Stimulated activated CD4-positive, alpha-beta T cell treated with anti-CD3 and anti-CD28 coated beads, TNF-alpha, amount 100 ng/mL, for 48 hours (primary cell): ENCODE data around the gene LIPG.

Experiments
- DNase-seq, 3 donors: peaks; one replicate each; pipeline ENCODE4 v3.0.0-alpha.2; 2020; ENCODE audit warnings: low read depth in 3 of 3

The LIPG gene

GRCh38 chr18:49612515-49613033 is 50.7 kb downstream of the LIPG start:
- no peak for DNase-seq

DNA sequence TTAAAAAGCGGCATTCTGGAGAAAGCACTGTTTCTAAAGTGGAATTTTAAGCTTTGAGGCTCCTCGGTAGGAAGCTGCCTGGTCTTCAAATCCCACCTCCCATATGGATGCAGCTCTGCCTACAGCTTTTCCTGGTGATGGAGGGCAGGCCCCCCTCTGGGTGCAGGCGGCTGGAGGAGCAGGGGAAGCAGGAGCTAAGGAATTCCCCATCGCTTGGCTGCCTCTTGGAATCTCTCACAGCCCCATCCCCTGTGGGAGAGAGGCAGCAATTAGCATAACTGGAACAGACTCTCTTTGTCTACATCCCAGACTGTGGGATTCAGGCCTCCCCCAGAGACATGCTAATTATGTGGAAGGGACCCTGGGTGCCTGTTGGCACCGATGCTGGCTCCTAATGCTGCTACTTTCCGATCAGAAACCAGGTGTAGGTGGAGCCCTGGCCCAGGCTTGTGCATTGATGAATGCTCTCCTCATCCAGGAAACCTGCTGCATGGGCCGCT is 51.3 kb downstream of the LIPG start:
- DNase-seq: no peak

- no peak for DNase-seq
These were observed 51.8 kb downstream of the LIPG start for GRCh38 chr18:49613641-49614151.

- no peak for DNase-seq
These were observed 54.9 kb downstream of the LIPG start for GRCh38 chr18:49616618-49617328.

DNA sequence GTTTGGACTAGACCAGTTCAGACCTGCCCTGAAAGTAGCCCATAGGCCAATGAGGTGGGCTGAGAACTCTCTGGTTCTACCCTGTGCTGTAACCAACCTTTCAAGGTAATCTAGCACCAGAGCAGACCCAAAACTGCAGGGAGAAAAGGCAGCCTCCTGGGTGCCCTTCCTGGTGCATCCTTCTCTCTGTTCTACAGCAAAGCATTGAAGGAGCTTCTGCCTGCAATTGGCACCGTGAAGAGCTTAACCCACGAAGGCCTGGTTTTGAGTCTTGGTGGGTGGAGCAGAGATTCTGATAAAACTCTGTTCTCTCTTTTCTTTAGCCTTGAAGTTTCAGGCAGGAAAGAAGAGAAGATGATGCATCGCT is 55.5 kb downstream of the LIPG start:
- no peak for DNase-seq

GRCh38 chr18:49617865-49618264 is 56.0 kb downstream of the LIPG start:
- DNase-seq: no peak

DNA sequence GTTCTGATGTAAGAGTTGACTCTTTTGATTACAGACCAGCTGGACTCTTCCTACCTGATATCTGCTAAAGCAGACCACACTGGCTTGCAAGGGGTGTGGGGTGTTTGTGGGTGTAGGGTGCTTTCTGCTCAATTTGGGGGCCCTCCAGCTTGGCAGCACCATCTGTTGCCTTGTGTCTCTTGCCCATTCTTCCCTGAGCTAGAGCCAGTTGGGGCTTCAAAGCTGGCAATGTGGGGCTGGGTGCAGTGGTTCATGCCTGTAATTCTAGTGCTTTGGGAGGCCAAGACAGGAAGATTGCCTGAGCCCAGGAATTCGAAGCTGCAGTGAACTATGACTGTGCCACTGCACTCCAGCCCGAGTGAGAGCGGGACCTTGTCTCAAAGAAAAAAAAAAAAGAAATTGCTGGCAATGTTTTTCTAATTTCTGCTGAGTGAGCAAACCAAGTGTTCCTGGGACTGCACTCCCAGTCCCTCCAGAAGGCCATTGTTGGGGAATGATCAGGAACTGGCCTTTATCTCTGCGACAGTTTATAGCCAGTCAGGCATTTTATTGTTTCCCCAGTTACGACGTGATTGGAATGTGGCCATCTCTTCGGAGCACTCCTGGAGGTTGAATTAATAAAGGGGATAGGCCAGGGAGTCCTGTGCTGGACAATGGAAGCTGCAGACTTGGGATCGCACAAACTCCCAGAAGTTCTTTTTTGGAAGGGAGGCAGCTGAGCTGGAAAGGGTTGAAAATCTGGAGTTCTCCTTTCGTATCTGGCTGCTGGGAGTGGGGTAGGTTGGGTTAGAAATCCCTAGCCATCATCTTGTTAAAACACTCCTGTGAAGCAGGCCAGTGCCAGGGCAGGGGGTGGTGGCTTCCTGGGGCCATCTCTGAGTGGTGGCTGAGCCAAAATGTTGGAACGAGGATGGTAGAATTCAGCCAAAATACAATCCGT is 57.2 kb downstream of the LIPG start:
- no peak for DNase-seq

DNA sequence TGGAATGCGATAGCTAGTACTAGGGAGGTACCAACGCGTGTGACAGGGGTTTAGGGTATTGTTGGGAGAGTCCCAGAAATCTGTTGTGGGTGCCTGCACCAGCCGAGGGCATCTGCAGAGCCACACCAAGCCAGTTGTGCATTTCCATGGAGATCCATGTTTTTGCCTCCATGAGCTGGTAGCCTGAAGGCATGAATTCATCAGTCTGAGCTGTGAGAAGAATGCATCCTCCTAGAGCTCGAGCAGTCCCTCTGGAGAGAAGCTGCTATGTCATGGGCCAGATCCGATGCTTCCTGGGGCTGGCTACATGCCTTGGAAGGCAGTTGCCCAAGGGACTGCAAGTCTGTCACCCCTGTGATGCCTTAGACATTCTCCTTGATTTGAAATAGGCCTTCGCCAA is 57.9 kb downstream of the LIPG start:
- no peak for DNase-seq

GRCh38 chr18:49621301-49621700 is 59.4 kb downstream of the LIPG start:
- DNase-seq: no peak

DNA sequence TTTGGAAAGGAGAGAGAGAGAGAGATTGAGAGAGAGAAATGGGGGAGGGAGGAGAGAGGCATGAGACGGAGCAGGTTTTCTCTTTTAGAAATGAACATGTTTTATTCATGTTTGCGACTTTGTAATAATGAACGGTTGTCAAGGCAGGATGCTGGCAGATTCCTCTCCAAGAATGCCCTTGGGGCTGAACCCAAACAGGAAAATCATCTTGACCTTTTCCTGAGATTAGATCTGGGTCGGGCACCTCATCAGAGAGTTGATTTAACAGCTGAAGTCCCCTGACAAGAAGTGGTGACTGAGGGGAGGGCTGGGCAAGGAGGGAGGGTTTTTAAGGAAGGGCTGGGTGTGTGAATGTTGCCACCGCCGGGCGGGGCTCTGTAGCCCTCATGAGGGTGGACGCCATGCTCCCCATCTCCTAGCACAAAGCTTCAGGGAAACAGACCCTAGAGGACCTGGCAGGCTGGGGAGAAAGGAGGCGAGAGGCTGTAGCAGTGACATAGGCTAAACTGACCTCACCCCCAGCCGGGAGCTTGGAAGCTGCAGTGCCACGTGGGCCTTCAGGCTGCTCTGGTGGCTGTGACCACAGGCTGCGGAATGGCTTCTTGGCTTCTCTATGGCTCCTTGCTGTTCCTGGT is 60.0 kb downstream of the LIPG start:
- DNase-seq: no peak

DNA sequence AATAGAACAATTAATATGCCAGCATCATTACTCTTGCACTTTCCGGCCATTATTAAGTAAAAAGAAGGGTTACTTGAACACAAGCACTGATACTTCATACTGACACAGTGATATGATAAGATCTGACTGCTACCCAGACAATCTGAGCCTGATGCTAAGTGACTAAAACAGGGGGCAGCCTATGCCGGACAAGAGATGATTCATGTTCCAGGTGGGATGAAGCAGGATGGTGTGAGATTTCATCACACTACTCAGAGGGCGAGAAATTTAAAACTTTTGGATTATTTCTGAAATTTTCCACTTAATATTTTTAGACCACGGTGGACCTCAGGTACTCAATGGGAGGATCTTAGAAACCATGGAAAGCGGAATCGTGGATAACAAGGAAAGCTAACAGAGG is 61.7 kb downstream of the LIPG start:
- DNase-seq: no peak

DNA sequence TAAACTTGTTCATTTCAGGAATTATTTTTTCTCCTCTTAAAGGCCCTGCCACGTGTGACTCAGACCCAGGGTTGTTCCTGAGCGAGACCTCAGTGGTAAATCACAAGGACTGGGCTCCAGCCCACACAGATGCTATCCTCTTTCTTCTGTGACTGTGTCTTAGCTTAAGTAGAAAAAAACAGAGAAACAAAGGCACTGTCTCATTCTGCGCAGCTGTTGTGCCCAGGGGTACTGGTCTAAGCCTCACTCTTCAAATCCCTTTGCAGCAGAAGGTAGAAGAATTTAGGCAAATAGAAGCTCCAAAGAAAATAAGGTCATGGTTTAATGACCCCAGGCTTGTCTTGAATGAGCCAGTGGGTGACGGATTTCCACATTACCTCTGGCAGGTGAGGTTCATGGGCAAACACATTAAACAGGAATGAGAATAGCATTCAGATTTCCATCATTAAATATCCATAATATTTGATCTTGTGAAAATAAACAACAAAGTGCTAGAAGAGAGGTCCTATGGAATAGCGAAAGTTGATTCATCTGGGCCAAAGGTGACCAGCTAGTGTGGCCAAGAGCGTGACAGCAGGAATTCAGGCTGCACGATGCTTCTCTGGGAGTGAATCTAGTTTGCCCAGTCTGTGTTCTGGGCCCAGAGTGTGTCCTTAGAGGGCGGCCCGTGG is 63.3 kb downstream of the LIPG start:
- no peak for DNase-seq

DNA sequence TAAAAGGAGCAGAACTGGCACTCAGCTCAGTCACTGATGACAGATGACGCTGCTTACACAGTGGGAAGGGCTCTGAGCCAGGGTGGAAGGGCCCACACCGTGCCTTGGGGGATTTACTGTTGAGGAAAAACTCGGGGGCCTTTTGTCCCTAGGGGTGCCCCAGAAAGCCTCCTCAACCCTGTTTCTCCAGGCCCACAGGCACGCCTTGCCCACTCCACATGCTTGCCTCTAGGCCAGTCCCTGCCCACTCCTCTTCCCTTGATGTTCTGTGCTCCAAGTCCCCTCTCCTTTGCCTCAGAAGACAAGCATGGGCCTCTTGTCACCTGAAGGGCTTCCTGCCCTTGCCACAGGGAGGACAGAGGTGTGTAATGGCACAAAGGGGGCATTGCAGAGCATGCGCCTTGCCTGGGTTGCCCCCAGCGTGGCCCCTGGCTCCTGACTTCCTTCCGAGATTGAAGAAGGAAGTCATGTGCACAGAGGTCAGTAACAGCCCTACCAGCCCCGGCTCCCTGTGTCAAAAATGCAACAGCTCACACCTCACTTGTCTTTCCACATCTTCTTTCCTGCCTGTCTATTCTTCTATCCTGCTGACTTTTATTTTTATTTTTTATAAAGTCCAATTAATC is 65.1 kb downstream of the LIPG start:
- no peak for DNase-seq

DNA sequence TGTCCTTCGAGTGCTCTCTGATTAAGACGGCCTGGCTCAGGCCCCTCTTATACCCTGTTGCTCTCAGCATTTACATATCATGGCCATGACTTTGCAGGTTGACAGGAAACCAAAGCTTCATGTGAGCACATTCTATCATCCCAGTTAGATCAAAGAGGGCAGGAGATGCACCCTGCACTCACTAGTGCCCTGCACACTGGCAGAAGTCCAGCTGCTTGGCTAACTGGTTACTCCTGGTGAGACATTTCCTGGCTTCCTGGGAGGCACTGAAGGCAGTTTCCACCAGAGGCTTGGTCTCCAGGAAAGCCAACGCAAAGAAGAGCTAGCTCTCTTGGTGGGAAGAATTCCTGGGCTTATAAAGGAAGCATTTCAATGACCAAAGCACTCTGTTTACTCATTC is 66.3 kb downstream of the LIPG start:
- no peak for DNase-seq

- no peak for DNase-seq
These were observed 67.3 kb downstream of the LIPG start for GRCh38 chr18:49628881-49629795.

DNA sequence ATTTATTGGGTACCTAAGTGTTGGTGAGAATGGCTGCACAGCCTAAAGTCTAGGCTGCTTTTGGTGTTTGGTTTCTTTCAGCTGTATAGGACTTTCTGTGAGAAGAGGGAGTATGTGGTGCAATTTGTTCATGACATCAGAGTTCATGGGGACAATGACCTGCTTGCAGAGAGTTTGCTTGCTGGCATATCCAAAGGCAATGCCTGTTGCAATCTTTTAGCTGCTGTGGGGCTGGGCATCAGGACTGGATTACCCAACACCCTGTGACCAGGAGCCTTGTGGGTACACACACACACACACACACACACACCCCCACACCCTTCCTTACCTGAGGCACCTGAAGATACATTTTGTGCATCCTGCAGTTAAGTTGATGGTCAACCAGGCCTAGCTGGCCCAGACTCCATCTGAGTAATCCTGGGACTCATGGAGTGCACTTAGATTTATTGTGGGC is 68.4 kb downstream of the LIPG start:
- DNase-seq: no peak

DNA sequence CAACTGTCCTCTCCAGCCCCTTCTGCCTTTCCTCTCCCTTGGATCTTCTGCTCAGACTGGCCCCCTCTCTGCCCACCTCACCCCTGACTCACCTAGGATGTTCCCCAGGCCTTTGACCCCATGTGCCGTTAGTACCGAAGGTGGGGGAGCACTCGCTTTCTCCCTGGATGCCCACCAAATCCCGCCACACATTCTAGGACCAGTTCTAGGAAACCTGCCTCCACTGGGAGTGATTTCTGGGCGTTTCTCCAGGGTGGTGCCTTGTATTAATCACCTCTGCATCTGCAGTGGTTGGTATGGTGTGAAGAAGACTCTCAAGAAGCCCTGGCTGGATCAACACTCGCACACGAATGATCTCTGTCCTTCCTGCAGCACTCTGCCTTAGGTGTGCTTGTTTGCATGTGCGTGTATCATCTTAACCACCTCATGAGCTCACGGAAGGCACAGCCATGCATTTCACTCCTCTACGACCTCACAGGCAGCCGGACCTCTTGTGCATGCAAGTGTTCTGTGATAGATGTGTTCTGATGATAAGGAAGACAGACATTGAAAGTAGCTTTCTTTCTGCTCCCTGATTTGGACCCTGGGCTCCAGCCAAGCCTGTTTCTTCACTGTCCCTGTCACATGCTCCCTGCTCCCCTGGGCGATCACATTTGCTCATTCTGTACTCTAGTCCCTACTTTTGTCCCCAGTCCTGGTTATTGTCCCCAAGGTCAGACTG is 69.4 kb downstream of the LIPG start:
- DNase-seq: no peak

DNA sequence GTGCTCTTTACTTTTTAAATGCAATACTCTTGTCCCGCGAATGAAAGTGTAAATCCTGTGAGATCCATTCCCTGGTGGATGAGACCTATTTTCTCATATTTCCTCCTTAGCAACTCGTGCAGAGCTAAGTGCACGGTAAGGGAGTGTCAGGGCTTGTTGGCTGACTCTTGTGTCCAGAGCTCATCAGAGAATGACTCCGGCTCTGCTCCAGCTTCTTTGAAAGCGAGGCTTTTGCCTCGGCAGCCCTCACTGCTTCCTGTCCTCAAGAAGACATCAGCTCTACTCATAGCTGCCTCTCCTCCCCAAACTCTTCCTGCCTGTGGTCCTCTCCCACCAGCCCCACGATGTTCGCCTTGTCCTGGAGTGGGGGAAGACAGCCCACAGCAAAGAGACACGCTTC is 70.7 kb downstream of the LIPG start:
- DNase-seq: no peak

DNA sequence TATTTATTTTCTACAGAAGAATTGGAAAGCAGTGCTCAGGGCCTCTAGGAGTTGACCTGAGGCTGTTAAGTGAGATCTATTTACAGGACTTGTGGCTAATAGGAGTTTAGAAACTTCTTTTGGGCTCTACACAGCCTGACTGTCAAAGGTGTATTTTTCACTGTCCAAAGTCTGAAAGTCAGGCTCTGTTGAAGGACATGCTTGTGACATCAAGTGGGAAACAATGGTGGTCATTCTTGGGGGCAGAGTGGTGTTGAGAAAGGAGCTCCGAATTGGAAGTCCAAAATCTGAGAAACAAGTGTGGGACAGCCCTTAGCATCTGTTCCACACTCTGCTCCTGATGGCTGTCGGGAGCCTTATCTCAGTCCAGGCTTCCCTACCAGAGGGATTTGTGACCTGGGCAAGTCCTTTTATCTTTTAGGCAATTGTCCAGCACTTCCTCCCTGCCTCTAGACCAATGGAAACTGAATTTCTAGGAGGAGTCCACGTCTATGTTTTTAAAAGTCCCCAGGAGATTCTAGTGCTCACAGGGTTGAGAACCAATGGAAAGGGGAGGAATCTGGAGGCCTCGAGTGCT is 76.4 kb downstream of the LIPG start:
- DNase-seq: no peak
